Measurements from ENCODE around the gene CNTNAP2. TPM values are rescaled to one million over a fixed set of nuclear protein-coding genes. Genes with fewer than 3 reads are reported as not detected.
"Not testable (repeated sequence)": the region's sequence is repeated elsewhere in the genome, so short reads cannot be mapped to it uniquely, and the experiment has no call there.

The CNTNAP2 gene
- total RNA-seq, 1 donor from 2014 or later: 0.27 TPM

- Mint-ChIP-seq H3K36me3 (ENCODE audit: low read depth) (no peaks in the 10 kb centered on the region), H3K4me3 (ENCODE audit: unreplicated experiment) (no peak overlapping the region)
Measured at GRCh38 chr7:147089051-147089461, 972.5 kb downstream of the CNTNAP2 start.

GRCh38 chr7:147089608-147090007, 973.0 kb downstream of the CNTNAP2 start:
- no peak for TF ChIP-seq CTCF (IDR thresholded peaks at IDR 0.05)
- H3K4me1 Mint-ChIP-seq (ENCODE audit: low read depth): peaks cover 15% of the 10 kb centered on the region
- no peaks in the 10 kb centered on the region for H3K36me3 Mint-ChIP-seq (ENCODE audit: low read depth)
- H3K4me3 Mint-ChIP-seq (ENCODE audit: unreplicated experiment): no peak overlapping the region
- H3K9me3 Mint-ChIP-seq (ENCODE audit: low read depth): no peaks in the 10 kb centered on the region
- no peaks in the 10 kb centered on the region for H3K27me3 Mint-ChIP-seq (ENCODE audit: low read depth)
- no peak for DNase-seq (ENCODE audit: low spot score)
- H3K27ac Mint-ChIP-seq (ENCODE audit: unreplicated experiment): peak overlapping the region; percentile 46

More at GRCh38 chr7:147089051-147089461, 972.5 kb downstream of the CNTNAP2 start:
- Mint-ChIP-seq H3K4me1 (ENCODE audit: low read depth) (peaks cover 15% of the 10 kb centered on the region), H3K27me3 (ENCODE audit: low read depth) (no peaks in the 10 kb centered on the region), H3K9me3 (ENCODE audit: low read depth) (no peaks in the 10 kb centered on the region), H3K27ac (ENCODE audit: unreplicated experiment) (peak overlapping the region; percentile 72)
- no peak for DNase-seq (ENCODE audit: low spot score)
- no peak for TF ChIP-seq CTCF (IDR thresholded peaks at IDR 0.05)

- Mint-ChIP-seq H3K4me3 (ENCODE audit: unreplicated experiment) (no peak overlapping the region), H3K9me3 (ENCODE audit: low read depth) (peaks cover 1% of the 10 kb centered on the region), H3K27me3 (ENCODE audit: low read depth) (no peaks in the 10 kb centered on the region), H3K36me3 (ENCODE audit: low read depth) (peaks cover under 1% of the 10 kb centered on the region), H3K4me1 (ENCODE audit: low read depth) (no peaks in the 10 kb centered on the region), H3K27ac (ENCODE audit: unreplicated experiment) (no peak overlapping the region)
- TF ChIP-seq CTCF (IDR thresholded peaks at IDR 0.05): no peak
- DNase-seq (ENCODE audit: low spot score): no peak
Measured at GRCh38 chr7:147096629-147097028, 980.0 kb downstream of the CNTNAP2 start.

GRCh38 chr7:147103224-147103623, 986.6 kb downstream of the CNTNAP2 start:
- no peak for DNase-seq (ENCODE audit: low spot score)
- Mint-ChIP-seq H3K9me3 (ENCODE audit: low read depth) (peaks cover 3% of the 10 kb centered on the region), H3K27me3 (ENCODE audit: low read depth) (no peaks in the 10 kb centered on the region)

GRCh38 chr7:147106746-147107145, 990.1 kb downstream of the CNTNAP2 start:
- Mint-ChIP-seq H3K36me3 (ENCODE audit: low read depth) (peaks cover 2% of the 10 kb centered on the region), H3K27ac (ENCODE audit: unreplicated experiment) (no peak overlapping the region), H3K27me3 (ENCODE audit: low read depth) (no peaks in the 10 kb centered on the region), H3K9me3 (ENCODE audit: low read depth) (peaks cover 20% of the 10 kb centered on the region), H3K4me3 (ENCODE audit: unreplicated experiment) (no peak overlapping the region), H3K4me1 (ENCODE audit: low read depth) (no peaks in the 10 kb centered on the region)
- no peak for TF ChIP-seq CTCF (IDR thresholded peaks at IDR 0.05)
- no peak for DNase-seq (ENCODE audit: low spot score)

More at GRCh38 chr7:147103224-147103623, 986.6 kb downstream of the CNTNAP2 start:
- Mint-ChIP-seq H3K36me3 (ENCODE audit: low read depth) (peaks cover 2% of the 10 kb centered on the region), H3K27ac (ENCODE audit: unreplicated experiment) (no peak overlapping the region), H3K4me3 (ENCODE audit: unreplicated experiment) (no peak overlapping the region), H3K4me1 (ENCODE audit: low read depth) (no peaks in the 10 kb centered on the region)
- no peak for TF ChIP-seq CTCF (IDR thresholded peaks at IDR 0.05)

GRCh38 chr7:147114525-147114924, 997.9 kb downstream of the CNTNAP2 start:
- H3K36me3 Mint-ChIP-seq (ENCODE audit: low read depth); H3K27ac Mint-ChIP-seq (ENCODE audit: unreplicated experiment); H3K27me3 Mint-ChIP-seq (ENCODE audit: low read depth); H3K4me1 Mint-ChIP-seq (ENCODE audit: low read depth); DNase-seq (ENCODE audit: low spot score); H3K4me3 Mint-ChIP-seq (ENCODE audit: unreplicated experiment): not testable (repeated sequence)
- H3K9me3 Mint-ChIP-seq (ENCODE audit: low read depth): peaks cover 51% of the 10 kb centered on the region
